OCI-LY3 (cell line): ENCODE results near the gene ROBO1.

Experiments
- H2AFZ ChIP-seq: fragments of 200-600, 300-600 bp; shearing (Covaris generic); 2 replicates; pipeline ENCODE4 v1.6.0; 2014; ENCODE audit warnings: antibody characterized with exemption, low read depth, low read length
- H3K27ac ChIP-seq: fragments of 200-600, 300-600 bp; sonication (generic); 2 replicates; pipeline ENCODE4 v1.5.1; 2014; ENCODE audit warnings: mild to moderate bottlenecking, low read length, moderate library complexity, mixed read lengths
- H3K27me3 ChIP-seq: fragments of 200-600, 300-600 bp; sonication (generic); 2 replicates; pipeline ENCODE4 v1.6.1; 2014; ENCODE audit warnings: low read depth, low read length, mixed read lengths
- H3K36me3 ChIP-seq: fragments of 200-600, 300-600 bp; sonication (generic); replicated peaks from 2 replicates; pipeline ENCODE3; 2014; ENCODE audit warnings: low read depth, low read length, mixed read lengths
- H3K4me1 ChIP-seq: fragments of 300-600, 200-600 bp; sonication (generic); 2 replicates; pipeline ENCODE4 v1.6.1; 2014; ENCODE audit warnings: low read length, mixed read lengths
- H3K4me2 ChIP-seq: fragments of 200-600, 300-600 bp; sonication (generic); 2 replicates; pipeline ENCODE4 v1.6.1; 2014; ENCODE audit warnings: low read length, mixed read lengths
- H3K4me3 ChIP-seq: fragments of 300-600, 200-600 bp; sonication (generic); 2 replicates; pipeline ENCODE4 v1.5.1; 2014; ENCODE audit warnings: antibody characterized with exemption, mild to moderate bottlenecking, low read length, moderate library complexity
- H3K79me2 ChIP-seq: fragments of 300-600, 200-600 bp; shearing (Covaris generic); 2 replicates; pipeline ENCODE4 v1.6.1; 2014; ENCODE audit warnings: mild to moderate bottlenecking, low read length, mixed read lengths
- H3K9ac ChIP-seq: fragments of 300-600, 200-600 bp; shearing (Covaris generic); 2 replicates; pipeline ENCODE4 v1.6.0; 2014; ENCODE audit warnings: mild to moderate bottlenecking, low read length, moderate library complexity
- H3K9me3 ChIP-seq: fragments of 200-600, 300-600 bp; shearing (Covaris generic); 2 replicates; pipeline ENCODE4 v1.6.1; 2014; ENCODE audit warnings: low read length, mixed read lengths; ENCODE audit not compliant: insufficient read depth
- H4K20me1 ChIP-seq: fragments of 200-600, 300-600 bp; sonication (generic); 2 replicates; pipeline ENCODE4 v1.6.1; 2016; ENCODE audit warnings: low read length, mixed read lengths; ENCODE audit not compliant: insufficient read depth
- CTCF ChIP-seq: fragments of 200-600, 300-600 bp; sonication (generic); IDR thresholded peaks from 2 replicates; pipeline ENCODE4 v1.5.1; 2014; ENCODE audit warnings: antibody characterized with exemption, low read length, low read depth
- EZH2phosphoT487 ChIP-seq: fragments of 200-600 bp; shearing (Covaris generic); IDR thresholded peaks from 2 replicates; pipeline ENCODE4 v1.6.1; 2018; ENCODE audit warnings: antibody characterized with exemption, mixed run types, low read depth

ROBO1 gene

GRCh38 chr3:78765671-78766485, 1001.9 kb downstream of the ROBO1 start:
- Histone ChIP-seq H3K4me3 (no peak overlapping the region), H3K36me3 (no peaks in the 10 kb centered on the region), H3K4me2 (no peak overlapping the region), H3K4me1 (no peaks in the 10 kb centered on the region), H2AFZ (no peak overlapping the region), H3K79me2 (no peaks in the 10 kb centered on the region), H4K20me1 (no peaks in the 10 kb centered on the region), H3K27ac (no peak overlapping the region), H3K27me3 (no peaks in the 10 kb centered on the region), H3K9me3 (no peaks in the 10 kb centered on the region), H3K9ac (no peak overlapping the region)
- no peak for TF ChIP-seq EZH2phosphoT487
- no peak for TF ChIP-seq CTCF

- no peak overlapping the region for H3K9ac ChIP-seq
- no peaks in the 10 kb centered on the region for H3K9me3 ChIP-seq
- no peak overlapping the region for H3K4me3 ChIP-seq
- no peak overlapping the region for H3K4me2 ChIP-seq
- H3K36me3 ChIP-seq, result no peaks in the 10 kb centered on the region
- H3K27me3 ChIP-seq, result no peaks in the 10 kb centered on the region
- H3K27ac ChIP-seq, result no peak overlapping the region
- H2AFZ ChIP-seq, result no peak overlapping the region
- no peaks in the 10 kb centered on the region for H4K20me1 ChIP-seq
- H3K4me1 ChIP-seq, result no peaks in the 10 kb centered on the region
- TF ChIP-seq EZH2phosphoT487, result no peak
- TF ChIP-seq CTCF, result no peak
- H3K79me2 ChIP-seq, result no peaks in the 10 kb centered on the region
Measured at GRCh38 chr3:78764634-78765033, 1003.2 kb downstream of the ROBO1 start.

GRCh38 chr3:78762121-78762520, 1005.7 kb downstream of the ROBO1 start:
- H4K20me1 ChIP-seq, result no peaks in the 10 kb centered on the region
- no peaks in the 10 kb centered on the region for H3K27me3 ChIP-seq
- H3K9me3 ChIP-seq, result no peaks in the 10 kb centered on the region
- H2AFZ ChIP-seq, result no peak overlapping the region
- no peak overlapping the region for H3K4me3 ChIP-seq
- no peak overlapping the region for H3K4me2 ChIP-seq
- no peaks in the 10 kb centered on the region for H3K79me2 ChIP-seq
- no peak overlapping the region for H3K27ac ChIP-seq
- no peaks in the 10 kb centered on the region for H3K36me3 ChIP-seq
- TF ChIP-seq EZH2phosphoT487, result no peak
- no peak for TF ChIP-seq CTCF
- H3K9ac ChIP-seq, result no peak overlapping the region
- H3K4me1 ChIP-seq, result no peaks in the 10 kb centered on the region

- H2AFZ ChIP-seq, result no peak overlapping the region
Measured at GRCh38 chr3:78761126-78761525, 1006.7 kb downstream of the ROBO1 start.

More at GRCh38 chr3:78761126-78761525, 1006.7 kb downstream of the ROBO1 start:
- H4K20me1 ChIP-seq, result no peaks in the 10 kb centered on the region
- no peaks in the 10 kb centered on the region for H3K79me2 ChIP-seq
- TF ChIP-seq CTCF, result no peak
- no peak for TF ChIP-seq EZH2phosphoT487
- H3K36me3 ChIP-seq, result no peaks in the 10 kb centered on the region
- no peaks in the 10 kb centered on the region for H3K9me3 ChIP-seq
- no peaks in the 10 kb centered on the region for H3K27me3 ChIP-seq
- no peak overlapping the region for H3K27ac ChIP-seq
- no peaks in the 10 kb centered on the region for H3K4me1 ChIP-seq
- no peak overlapping the region for H3K4me3 ChIP-seq
- no peak overlapping the region for H3K9ac ChIP-seq
- no peak overlapping the region for H3K4me2 ChIP-seq
